Keratinocyte (primary cell): Measurements from ENCODE around the gene B4GALT2. TPM values are rescaled to one million over a fixed set of nuclear protein-coding genes. Genes with fewer than 3 reads are reported as not detected.

ENCODE experiments used
- DNase-seq: peaks from one replicate; pipeline ENCODE4 v3.0.0-alpha.2; 2011; ENCODE audit warnings: low read depth, missing footprints, low spot score
- FAIRE-seq: peaks from 2 replicates; lab custom pipeline; 2011; peaks lifted over from hg19 to GRCh38; lab: Jason Lieb, UNC
- H2AFZ ChIP-seq: 2 replicates; pipeline ENCODE4 v1.6.0; 2012; ENCODE audit warnings: low read length, control low read depth, inconsistent platforms; ENCODE audit not compliant: control insufficient read depth
- H3K27ac ChIP-seq: 2 replicates; pipeline ENCODE4 v1.5.1; 2011; ENCODE audit warnings: low read length; ENCODE audit not compliant: control insufficient read depth, insufficient read depth
- H3K27me3 ChIP-seq: 3 replicates; pipeline ENCODE4 v1.6.0; 2011; ENCODE audit warnings: low read length; ENCODE audit not compliant: control insufficient read depth, insufficient read depth; ENCODE audit errors: extremely low read depth
- H3K36me3 ChIP-seq, 2 experiments: 2 replicates in 1 of 2; 3 replicates in 1 of 2; pipeline ENCODE4 v1.5.1; 2011; ENCODE audit warnings: low read length in 2 of 2, mild to moderate bottlenecking in 1 of 2; ENCODE audit not compliant: control insufficient read depth in 2 of 2, insufficient read depth in 2 of 2; ENCODE audit errors: extremely low read depth in 1 of 2
- H3K4me1 ChIP-seq: 3 replicates; pipeline ENCODE4 v1.5.1; 2011; ENCODE audit warnings: low read length; ENCODE audit not compliant: control insufficient read depth, insufficient read depth; ENCODE audit errors: extremely low read depth
- H3K4me2 ChIP-seq: 3 replicates; pipeline ENCODE4 v1.6.0; 2011; ENCODE audit warnings: low read depth, low read length; ENCODE audit not compliant: control insufficient read depth, insufficient read depth; ENCODE audit errors: extremely low read depth
- H3K4me3 ChIP-seq, 3 experiments: fragments of 200-600 bp in 1 of 3; sonication (generic) in 1 of 3; 2 replicates in 2 of 3; 3 replicates in 1 of 3; pipeline ENCODE4 v1.5.1; 2011 to 2016; ENCODE audit warnings: low read length in 3 of 3, mild to moderate bottlenecking in 3 of 3, control low read depth in 2 of 3, inconsistent platforms in 1 of 3, low read depth in 1 of 3, mixed read lengths in 1 of 3, mixed run types in 1 of 3, moderate library complexity in 1 of 3; ENCODE audit not compliant: control insufficient read depth in 2 of 3, insufficient read depth in 2 of 3; ENCODE audit errors: extremely low read depth in 1 of 3
- H3K79me2 ChIP-seq: 2 replicates; pipeline ENCODE4 v1.6.0; 2012; ENCODE audit warnings: low read length; ENCODE audit not compliant: control insufficient read depth, insufficient read depth
- H3K9ac ChIP-seq: 3 replicates; pipeline ENCODE4 v1.6.0; 2011; ENCODE audit warnings: low read length; ENCODE audit not compliant: control insufficient read depth, insufficient read depth; ENCODE audit errors: extremely low read depth
- H3K9me1 ChIP-seq: 3 replicates; pipeline ENCODE4 v1.6.0; 2011; ENCODE audit warnings: low read length; ENCODE audit not compliant: control insufficient read depth, insufficient read depth; ENCODE audit errors: extremely low read depth
- H3K9me3 ChIP-seq: 2 replicates; pipeline ENCODE4 v1.5.1; 2012; ENCODE audit warnings: low read depth, low read length; ENCODE audit not compliant: control insufficient read depth
- H4K20me1 ChIP-seq: 3 replicates; pipeline ENCODE4 v1.6.0; 2011; ENCODE audit warnings: low read length; ENCODE audit not compliant: control insufficient read depth, insufficient read depth; ENCODE audit errors: extremely low read depth
- EZH2 ChIP-seq: IDR thresholded peaks from one replicate; pipeline ENCODE4 v1.6.1; 2012; ENCODE audit warnings: inconsistent platforms, mild to moderate bottlenecking, low read length, moderate library complexity
- dilution Hi-C: fragments of 300-500 bp; cut with MboI; formaldehyde crosslinking; loops from one replicate; pipeline ENCODE4 v1.7.0; 2020; ENCODE audit warnings: low sequenced_read_pairs; ENCODE audit not compliant: extremely low pct_ligation_motif_present
- polyA plus RNA-seq, 5 experiments: library from polyadenylated mRNA; depleted of rRNA in 3 of 5; stranded (reverse) in 3 of 5; stranded (forward) in 1 of 5; unstranded in 1 of 5; fragments of >200 nt; gene quantifications; 1 replicate in 1 of 5; 2 replicates in 3 of 5; 3 replicates in 1 of 5; pipeline versions ENCODE4 v1.2.1 to v1.2.3, GENCODE V29; 2011 to 2012; ENCODE audit warnings: missing spikeins in 2 of 5, low read depth in 1 of 5, low replicate concordance in 1 of 5
- TF ChIP-seq, protein P1 (sequence below), 3 experiments: IDR thresholded peaks in 1 of 3; conservative IDR thresholded peaks in 1 of 3; optimal IDR thresholded peaks in 1 of 3; 2 replicates in 2 of 3; 3 replicates in 1 of 3; pipeline versions ENCODE3 to v1.5.1; 2011; ENCODE audit warnings: low read length in 3 of 3, mild to moderate bottlenecking in 3 of 3, moderate library complexity in 2 of 3, control low read depth in 1 of 3, inconsistent platforms in 1 of 3; ENCODE audit not compliant: insufficient read depth in 2 of 3; ENCODE audit errors: extremely low read depth in 1 of 3

B4GALT2 gene
- polyA plus RNA-seq, 1 donor (not counting 4 experiments of a cell fraction or from before 2014, with no cell fraction given), result 39.6 TPM

DNA sequence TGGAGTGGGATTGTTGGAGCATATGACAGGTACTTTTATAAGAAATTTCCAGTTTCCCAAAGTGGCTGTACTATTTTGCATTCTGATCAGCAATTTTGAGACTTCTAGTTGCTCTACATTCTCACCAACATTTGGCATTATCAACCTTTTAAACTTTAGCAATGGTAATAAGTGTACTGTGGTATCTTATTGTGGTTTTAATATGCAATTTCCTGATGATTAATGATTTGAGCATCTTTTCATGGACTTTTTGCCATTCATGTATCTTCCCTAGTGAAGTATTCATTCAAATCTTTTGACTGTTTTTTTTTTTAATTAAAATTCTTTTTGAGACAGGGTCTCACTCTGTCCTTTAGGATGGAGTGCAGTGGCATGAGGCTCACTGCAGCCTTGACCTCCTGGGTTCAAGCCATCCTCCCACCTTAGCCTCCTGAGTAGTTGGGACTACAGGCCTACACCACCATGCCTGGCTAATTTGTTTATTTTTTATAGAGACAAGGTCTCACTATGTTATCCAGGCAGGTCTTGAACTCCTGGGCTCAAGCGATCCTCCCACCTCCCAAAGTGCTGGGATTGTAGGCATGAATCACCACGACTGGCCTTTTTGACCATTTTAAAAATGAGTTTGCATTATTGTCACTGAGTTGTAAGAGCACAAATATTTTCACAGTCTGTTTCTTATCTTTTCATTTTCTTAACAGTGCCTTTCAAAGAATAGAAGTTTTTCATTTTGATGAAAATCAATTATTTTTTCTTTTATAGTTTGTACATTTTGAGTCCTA, 60.1 kb downstream of the B4GALT2 start:
- Histone ChIP-seq H3K4me3 (no peak overlapping the region), H3K36me3 (no peaks in the 10 kb centered on the region), H3K79me2 (no peaks in the 10 kb centered on the region), H3K27ac (no peak overlapping the region), H3K27me3 (no peaks in the 10 kb centered on the region), H3K9me1 (no peaks in the 10 kb centered on the region), H3K4me1 (peaks cover 23% of the 10 kb centered on the region), H3K4me2 (peak overlapping the region; percentile 16), H4K20me1 (no peaks in the 10 kb centered on the region), H3K9ac (no peak overlapping the region), H2AFZ (no peak overlapping the region), H3K9me3 (no peaks in the 10 kb centered on the region)
- TF ChIP-seq EZH2, result no peak
- TF ChIP-seq, protein P1, sequence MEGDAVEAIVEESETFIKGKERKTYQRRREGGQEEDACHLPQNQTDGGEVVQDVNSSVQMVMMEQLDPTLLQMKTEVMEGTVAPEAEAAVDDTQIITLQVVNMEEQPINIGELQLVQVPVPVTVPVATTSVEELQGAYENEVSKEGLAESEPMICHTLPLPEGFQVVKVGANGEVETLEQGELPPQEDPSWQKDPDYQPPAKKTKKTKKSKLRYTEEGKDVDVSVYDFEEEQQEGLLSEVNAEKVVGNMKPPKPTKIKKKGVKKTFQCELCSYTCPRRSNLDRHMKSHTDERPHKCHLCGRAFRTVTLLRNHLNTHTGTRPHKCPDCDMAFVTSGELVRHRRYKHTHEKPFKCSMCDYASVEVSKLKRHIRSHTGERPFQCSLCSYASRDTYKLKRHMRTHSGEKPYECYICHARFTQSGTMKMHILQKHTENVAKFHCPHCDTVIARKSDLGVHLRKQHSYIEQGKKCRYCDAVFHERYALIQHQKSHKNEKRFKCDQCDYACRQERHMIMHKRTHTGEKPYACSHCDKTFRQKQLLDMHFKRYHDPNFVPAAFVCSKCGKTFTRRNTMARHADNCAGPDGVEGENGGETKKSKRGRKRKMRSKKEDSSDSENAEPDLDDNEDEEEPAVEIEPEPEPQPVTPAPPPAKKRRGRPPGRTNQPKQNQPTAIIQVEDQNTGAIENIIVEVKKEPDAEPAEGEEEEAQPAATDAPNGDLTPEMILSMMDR (optimal IDR thresholded peaks at IDR 0.05 in 1 of 3, IDR thresholded peaks at IDR 0.05 in 1 of 3, conservative IDR thresholded peaks at IDR 0.05 in 1 of 3; ENCODE audit: extremely low read depth in 1 of 3, insufficient read depth in 2 of 3, low read length in 3 of 3), result no peak
- FAIRE-seq (peak; percentile 13), DNase-seq (no peak)
- dilution Hi-C loops, result no loop called here

DNA sequence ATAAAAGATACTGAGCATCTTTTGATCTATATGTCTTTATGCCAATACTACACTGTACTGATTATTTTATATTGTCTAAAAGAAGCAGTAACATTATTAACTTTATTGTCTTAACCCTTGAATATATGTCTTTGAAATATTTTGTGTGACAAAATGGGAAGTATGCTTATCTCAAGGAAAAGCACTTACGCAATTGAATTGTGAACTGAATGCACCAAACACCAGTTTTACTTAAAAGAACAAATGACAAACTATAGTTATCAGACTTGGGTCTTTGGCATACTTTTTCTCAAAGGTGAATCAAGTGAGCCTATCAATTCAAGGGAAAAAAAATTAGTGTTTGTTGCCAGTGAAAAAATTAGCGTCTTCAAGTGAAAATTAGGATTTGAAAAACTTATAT, 61.4 kb downstream of the B4GALT2 start:
- no peaks in the 10 kb centered on the region for H4K20me1 ChIP-seq
- no peak overlapping the region for H3K9ac ChIP-seq
- dilution Hi-C loops, result no loop called here
- no peaks in the 10 kb centered on the region for H3K27me3 ChIP-seq
- no peaks in the 10 kb centered on the region for H3K9me3 ChIP-seq
- no peak overlapping the region for H3K4me3 ChIP-seq
- no peak overlapping the region for H3K27ac ChIP-seq
- no peaks in the 10 kb centered on the region for H3K9me1 ChIP-seq
- no peaks in the 10 kb centered on the region for H3K79me2 ChIP-seq
- no peak for FAIRE-seq
- DNase-seq, result no peak
- H3K36me3 ChIP-seq, result no peaks in the 10 kb centered on the region
- peaks cover 28% of the 10 kb centered on the region for H3K4me1 ChIP-seq
- TF ChIP-seq, protein P1 (optimal IDR thresholded peaks at IDR 0.05 in 1 of 3, IDR thresholded peaks at IDR 0.05 in 1 of 3, conservative IDR thresholded peaks at IDR 0.05 in 1 of 3; ENCODE audit: extremely low read depth in 1 of 3, insufficient read depth in 2 of 3, low read length in 3 of 3), result no peak
- no peak for TF ChIP-seq EZH2
- no peak overlapping the region for H3K4me2 ChIP-seq
- no peak overlapping the region for H2AFZ ChIP-seq

Other genes with a start within 250 kb of the B4GALT2 start
- 27.2 to 49.5 TPM (median 36.0 TPM) in 3 replicates for gene ARTN, start 45.4 kb upstream of the B4GALT2 start, polyA plus RNA-seq
- gene IPO13, start 32.3 kb upstream of the B4GALT2 start, polyA plus RNA-seq, result 20.7 to 40.0 TPM (median 35.7 TPM) in 3 replicates
- gene DPH2, start 9.2 kb upstream of the B4GALT2 start, polyA plus RNA-seq, result 30.3 to 35.1 TPM (median 33.5 TPM) in 3 replicates
- 195 to 325 TPM (median 233 TPM) in 3 replicates for gene ATP6V0B, start 4.2 kb upstream of the B4GALT2 start, polyA plus RNA-seq
- gene CCDC24, start 12.4 kb downstream of the B4GALT2 start, polyA plus RNA-seq, result 5.2 to 6.2 TPM (median 5.2 TPM) in 3 replicates
- gene SLC6A9, start 52.3 kb downstream of the B4GALT2 start, polyA plus RNA-seq, result 4.3 to 7.5 TPM (median 5.3 TPM) in 3 replicates
- gene KLF17, start 139.6 kb downstream of the B4GALT2 start, polyA plus RNA-seq, result 0.03 TPM in 1 of 3 replicates, not detected in the others
- not detected in 3 replicates for gene KLF18, start 162.4 kb downstream of the B4GALT2 start, polyA plus RNA-seq
- 25.9 to 30.0 TPM (median 27.2 TPM) in 3 replicates for gene DMAP1, start 234.3 kb downstream of the B4GALT2 start, polyA plus RNA-seq